GM08714 (cell line): ENCODE measurements around the gene GFRAL.

Source experiments
- H3K4me3 ChIP-seq: fragments of 200-500 bp; sonication (Bioruptor generic); 2 replicates; pipeline ENCODE4 v1.5.1; 2014; ENCODE audit warnings: mild to moderate bottlenecking, low read length, inconsistent platforms
- ZNF274 ChIP-seq: IDR thresholded peaks from 2 replicates; pipeline ENCODE4 v1.6.1; 2012; ENCODE audit warnings: mild to moderate bottlenecking, low read depth, low read length

GFRAL gene

GRCh38 chr6:55449225-55449624, 122.0 kb downstream of the GFRAL start:
- H3K4me3 ChIP-seq, result no peak overlapping the region

DNA sequence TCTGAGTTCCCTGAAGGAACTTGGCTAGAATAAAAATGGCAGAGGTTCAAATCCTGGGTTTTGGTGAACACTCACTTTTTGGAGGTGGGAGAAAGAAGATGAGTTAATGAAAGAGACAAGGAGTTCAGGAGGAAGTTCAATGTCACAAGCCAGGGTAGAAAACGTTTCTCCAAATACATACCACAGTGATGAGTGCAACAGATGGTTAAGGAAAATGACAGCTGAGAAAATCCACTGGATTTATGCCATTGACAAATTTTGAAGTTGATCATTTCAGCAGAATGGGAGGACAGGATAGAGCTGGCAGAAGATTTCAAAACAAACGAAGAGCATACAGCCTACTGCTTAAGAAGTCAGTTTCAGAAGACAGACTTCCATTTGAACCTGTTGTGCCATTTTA, 122.7 kb downstream of the GFRAL start:
- no peak for TF ChIP-seq ZNF274
- no peak overlapping the region for H3K4me3 ChIP-seq

More at GRCh38 chr6:55449225-55449624, 122.0 kb downstream of the GFRAL start:
- no peak for TF ChIP-seq ZNF274
